ENCODE measurements around the gene KNOP1. TPM values are rescaled to one million over a fixed set of nuclear protein-coding genes. Genes with fewer than 3 reads are reported as not detected.

Gene KNOP1
- total RNA-seq, 1 experiment from 2014 or later = 60.4 TPM

DNA sequence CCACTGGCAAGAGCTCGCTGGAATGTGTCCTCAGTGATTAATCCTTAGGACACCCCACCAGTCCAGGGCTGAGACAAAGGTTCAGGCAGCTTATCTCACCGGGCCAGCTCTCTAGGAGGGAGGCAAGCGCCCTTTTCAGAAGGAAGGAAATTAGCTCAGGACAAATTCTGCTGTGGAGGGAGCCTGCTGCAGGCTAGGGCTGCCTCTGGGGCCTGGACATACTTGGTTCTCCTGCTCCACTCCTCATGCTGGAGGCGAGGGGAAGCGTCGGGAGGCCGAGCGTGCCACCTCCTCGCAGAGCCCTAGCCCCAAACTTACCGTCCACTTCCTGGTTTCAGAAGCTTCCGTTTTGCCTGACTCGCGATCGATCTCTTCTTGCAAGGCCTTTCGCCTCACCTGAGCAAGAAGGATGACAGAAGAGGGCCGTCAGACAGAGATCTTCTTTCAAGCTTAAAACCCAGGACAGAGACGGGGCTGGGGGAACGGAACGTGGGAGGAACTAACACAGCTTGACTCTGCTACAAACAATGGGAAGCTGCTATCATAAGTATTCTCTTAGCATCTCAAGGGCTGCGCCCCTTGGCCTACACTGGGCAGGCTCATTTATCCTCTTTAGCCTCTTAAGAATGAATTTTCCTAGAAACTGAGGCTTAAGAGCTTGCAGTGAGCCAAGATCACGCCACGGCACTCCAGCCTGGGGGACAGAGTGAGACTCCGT lies 7.7 kb downstream of the KNOP1 start:
- Histone ChIP-seq H3K4me2 (no peak overlapping the region), H3K4me3 (no peak overlapping the region), H3K4me1 (replicated peaks; ENCODE audit: insufficient read depth) (no peaks in the 10 kb centered on the region), H4K20me1 (ENCODE audit: insufficient read depth) (peaks cover 17% of the 10 kb centered on the region), H3K27ac (no peak overlapping the region), H3F3A (ENCODE audit: insufficient read depth, low read depth) (0 out of 2 replicates have a peak, but pooled peaks cover 4% of the 10 kb centered on the region), H3K27me3 (ENCODE audit: insufficient read depth, low read depth) (no peaks in the 10 kb centered on the region), H3K9me2 (ENCODE audit: insufficient read depth) (no peaks in the 10 kb centered on the region), H3K79me2 (ENCODE audit: low read depth) (peaks cover 40% of the 10 kb centered on the region), H3K36me3 (ENCODE audit: low read depth) (peaks cover 29% of the 10 kb centered on the region), H3K9me3 (ENCODE audit: insufficient read depth, low read depth) (no peaks in the 10 kb centered on the region), H2AFZ (no peak overlapping the region)
- ChIA-PET CTCF (no interaction called here), POLR2A (ENCODE audit: unreplicated experiment) (interaction anchor here (0.6 kb wide), 1 partner anchor 100 kb away, joined by 4 read pairs; no protein-coding TSS in a partner anchor)
- TF ChIP-seq EZH2 (IDR thresholded peaks at IDR 0.05; ENCODE audit: low read depth) = no peak
- TF ChIP-seq, protein P1, sequence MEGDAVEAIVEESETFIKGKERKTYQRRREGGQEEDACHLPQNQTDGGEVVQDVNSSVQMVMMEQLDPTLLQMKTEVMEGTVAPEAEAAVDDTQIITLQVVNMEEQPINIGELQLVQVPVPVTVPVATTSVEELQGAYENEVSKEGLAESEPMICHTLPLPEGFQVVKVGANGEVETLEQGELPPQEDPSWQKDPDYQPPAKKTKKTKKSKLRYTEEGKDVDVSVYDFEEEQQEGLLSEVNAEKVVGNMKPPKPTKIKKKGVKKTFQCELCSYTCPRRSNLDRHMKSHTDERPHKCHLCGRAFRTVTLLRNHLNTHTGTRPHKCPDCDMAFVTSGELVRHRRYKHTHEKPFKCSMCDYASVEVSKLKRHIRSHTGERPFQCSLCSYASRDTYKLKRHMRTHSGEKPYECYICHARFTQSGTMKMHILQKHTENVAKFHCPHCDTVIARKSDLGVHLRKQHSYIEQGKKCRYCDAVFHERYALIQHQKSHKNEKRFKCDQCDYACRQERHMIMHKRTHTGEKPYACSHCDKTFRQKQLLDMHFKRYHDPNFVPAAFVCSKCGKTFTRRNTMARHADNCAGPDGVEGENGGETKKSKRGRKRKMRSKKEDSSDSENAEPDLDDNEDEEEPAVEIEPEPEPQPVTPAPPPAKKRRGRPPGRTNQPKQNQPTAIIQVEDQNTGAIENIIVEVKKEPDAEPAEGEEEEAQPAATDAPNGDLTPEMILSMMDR (conservative IDR thresholded peaks at IDR 0.05) = no peak
- intact Hi-C loops (cut with micrococcal nuclease; ENCODE audit: unreplicated experiment) = loop anchor here (10.0 kb wide), 1 partner anchor 104 kb away; no protein-coding TSS in a partner anchor
- DNase-seq = no peak
- no TSS peak for BruUV-seq (replicated peaks)

- H3K9me2 ChIP-seq (ENCODE audit: insufficient read depth) = no peaks in the 10 kb centered on the region
- no peak overlapping the region for H3K4me3 ChIP-seq
- intact Hi-C loops (cut with micrococcal nuclease; ENCODE audit: unreplicated experiment) = loop anchor here (10.0 kb wide), 1 partner anchor 105 kb away; no protein-coding TSS in a partner anchor
- POLR2A ChIA-PET (ENCODE audit: unreplicated experiment) = interaction anchor here (0.6 kb wide), 1 partner anchor 99 kb away, joined by 4 read pairs; no protein-coding TSS in a partner anchor
- H3K79me2 ChIP-seq (ENCODE audit: low read depth) = peaks cover 32% of the 10 kb centered on the region
- H2AFZ ChIP-seq = no peak overlapping the region
- no peak overlapping the region for H3K27ac ChIP-seq
- H4K20me1 ChIP-seq (ENCODE audit: insufficient read depth) = peaks cover 17% of the 10 kb centered on the region
- DNase-seq = no peak
- 0 out of 2 replicates have a peak, but pooled peaks cover 4% of the 10 kb centered on the region for H3F3A ChIP-seq (ENCODE audit: insufficient read depth, low read depth)
- H3K36me3 ChIP-seq (ENCODE audit: low read depth) = peaks cover 34% of the 10 kb centered on the region
- TF ChIP-seq EZH2 (IDR thresholded peaks at IDR 0.05; ENCODE audit: low read depth) = no peak
- TF ChIP-seq, protein P1 (conservative IDR thresholded peaks at IDR 0.05) = no peak
- no TSS peak for BruUV-seq (replicated peaks)
- no peaks in the 10 kb centered on the region for H3K9me3 ChIP-seq (ENCODE audit: insufficient read depth, low read depth)
- H3K4me2 ChIP-seq = no peak overlapping the region
- CTCF ChIA-PET = no interaction called here
- H3K27me3 ChIP-seq (ENCODE audit: insufficient read depth, low read depth) = no peaks in the 10 kb centered on the region
- no peaks in the 10 kb centered on the region for H3K4me1 ChIP-seq (replicated peaks; ENCODE audit: insufficient read depth)
Measured at GRCh38 chr16:19709381-19710136, 8.5 kb downstream of the KNOP1 start.

DNA sequence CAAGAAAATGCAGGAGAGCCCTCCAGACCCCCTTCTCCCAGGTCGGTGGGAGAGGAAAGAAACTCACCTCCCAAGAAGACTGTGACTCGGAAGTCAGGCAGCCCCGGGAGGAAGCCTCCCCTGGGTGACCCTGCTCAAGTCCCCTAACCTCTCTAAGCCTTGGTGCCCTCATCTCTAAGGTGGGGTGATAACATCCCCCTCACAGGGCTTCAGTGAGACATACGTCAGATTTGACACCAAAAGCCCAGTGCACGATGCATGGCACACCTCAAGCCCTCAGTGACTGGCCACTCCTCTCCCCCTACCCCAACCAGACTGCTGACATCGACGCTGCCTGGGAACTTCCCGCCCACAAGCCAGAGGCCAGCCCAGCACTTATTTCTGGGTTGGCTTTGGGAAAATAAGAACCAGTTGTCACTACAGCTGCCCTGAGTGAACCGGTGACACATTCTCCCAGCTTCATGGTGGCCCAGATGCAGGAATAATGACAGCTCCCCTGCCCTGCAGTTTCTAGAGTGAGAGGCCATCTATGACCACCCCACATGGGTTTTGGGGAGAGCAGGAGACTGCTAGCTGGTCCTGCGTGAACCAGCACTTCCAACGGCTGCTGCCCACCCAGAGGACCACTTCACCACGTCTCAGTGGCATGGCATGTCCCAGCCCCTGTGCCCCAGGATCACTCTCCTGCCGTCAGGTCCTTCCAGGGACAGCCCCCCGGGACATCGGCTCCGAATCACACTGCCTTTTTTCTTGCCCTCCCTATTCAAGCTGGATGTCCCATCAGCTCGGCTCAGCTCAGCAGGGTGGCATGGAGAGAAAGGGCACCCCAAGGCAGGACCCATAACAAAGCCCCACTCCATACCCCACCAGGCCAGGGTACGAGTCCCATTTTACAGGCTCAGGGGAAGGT lies 9.5 kb downstream of the KNOP1 start:
- no peaks in the 10 kb centered on the region for H3K9me2 ChIP-seq (ENCODE audit: insufficient read depth)
- TF ChIP-seq, protein P1 (conservative IDR thresholded peaks at IDR 0.05) = no peak
- no peak for TF ChIP-seq EZH2 (IDR thresholded peaks at IDR 0.05; ENCODE audit: low read depth)
- ChIA-PET POLR2A (ENCODE audit: unreplicated experiment) (no interaction called here), CTCF (no interaction called here)
- intact Hi-C loops (cut with micrococcal nuclease; ENCODE audit: unreplicated experiment) = no loop called here
- H3K79me2 ChIP-seq (ENCODE audit: low read depth) = peaks cover 22% of the 10 kb centered on the region
- DNase-seq = no peak
- no peaks in the 10 kb centered on the region for H3K4me1 ChIP-seq (replicated peaks; ENCODE audit: insufficient read depth)
- no peak overlapping the region for H3K27ac ChIP-seq
- BruUV-seq (replicated peaks) = no TSS peak
- no peaks in the 10 kb centered on the region for H3K27me3 ChIP-seq (ENCODE audit: insufficient read depth, low read depth)
- 0 out of 2 replicates have a peak, but pooled peaks cover 4% of the 10 kb centered on the region for H3F3A ChIP-seq (ENCODE audit: insufficient read depth, low read depth)
- peaks cover 34% of the 10 kb centered on the region for H3K36me3 ChIP-seq (ENCODE audit: low read depth)
- no peak overlapping the region for H3K4me3 ChIP-seq
- H3K9me3 ChIP-seq (ENCODE audit: insufficient read depth, low read depth) = no peaks in the 10 kb centered on the region
- no peak overlapping the region for H3K4me2 ChIP-seq
- peaks cover 17% of the 10 kb centered on the region; the same call in 1 of the 2 replicates for H4K20me1 ChIP-seq (ENCODE audit: insufficient read depth)
- no peak overlapping the region for H2AFZ ChIP-seq
